ENCODE data around the gene CDH23.

The CDH23 gene

GRCh38 chr10:71831646-71832552 is 435.2 kb downstream of the CDH23 start:
- Mint-ChIP-seq H3K4me3 (no peak overlapping the region), H3K27ac (no peak overlapping the region), H3K4me1 (ENCODE audit: low read depth) (peaks cover 9% of the 10 kb centered on the region), H3K27me3 (ENCODE audit: low read depth) (no peaks in the 10 kb centered on the region), H3K9me3 (no peaks in the 10 kb centered on the region), H3K36me3 (ENCODE audit: low read depth) (peaks cover 26% of the 10 kb centered on the region)

DNA sequence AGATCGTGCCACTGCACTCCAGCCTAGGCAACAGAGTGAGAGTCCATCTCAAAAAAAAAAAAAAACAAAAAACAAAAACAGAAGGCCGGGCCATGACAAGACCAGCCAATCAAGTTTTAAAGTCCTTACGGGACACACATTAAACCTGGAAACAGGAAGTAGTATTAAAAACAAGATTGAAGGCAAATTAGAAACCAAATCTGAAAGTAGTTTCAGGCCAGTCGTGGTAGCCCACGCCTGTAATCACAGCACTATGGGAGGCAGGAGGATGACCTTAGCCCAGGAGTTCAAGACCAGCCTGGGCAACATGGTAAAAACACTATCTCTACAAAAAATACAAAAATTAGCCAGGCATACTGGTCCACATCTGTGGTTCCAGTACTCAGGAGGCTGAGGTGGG is 436.2 kb downstream of the CDH23 start:
- Mint-ChIP-seq H3K9me3 (no peaks in the 10 kb centered on the region), H3K36me3 (ENCODE audit: low read depth) (peaks cover 23% of the 10 kb centered on the region), H3K27ac (no peak overlapping the region), H3K27me3 (ENCODE audit: low read depth) (no peaks in the 10 kb centered on the region), H3K4me1 (ENCODE audit: low read depth) (peaks cover 14% of the 10 kb centered on the region), H3K4me3 (no peak overlapping the region)

DNA sequence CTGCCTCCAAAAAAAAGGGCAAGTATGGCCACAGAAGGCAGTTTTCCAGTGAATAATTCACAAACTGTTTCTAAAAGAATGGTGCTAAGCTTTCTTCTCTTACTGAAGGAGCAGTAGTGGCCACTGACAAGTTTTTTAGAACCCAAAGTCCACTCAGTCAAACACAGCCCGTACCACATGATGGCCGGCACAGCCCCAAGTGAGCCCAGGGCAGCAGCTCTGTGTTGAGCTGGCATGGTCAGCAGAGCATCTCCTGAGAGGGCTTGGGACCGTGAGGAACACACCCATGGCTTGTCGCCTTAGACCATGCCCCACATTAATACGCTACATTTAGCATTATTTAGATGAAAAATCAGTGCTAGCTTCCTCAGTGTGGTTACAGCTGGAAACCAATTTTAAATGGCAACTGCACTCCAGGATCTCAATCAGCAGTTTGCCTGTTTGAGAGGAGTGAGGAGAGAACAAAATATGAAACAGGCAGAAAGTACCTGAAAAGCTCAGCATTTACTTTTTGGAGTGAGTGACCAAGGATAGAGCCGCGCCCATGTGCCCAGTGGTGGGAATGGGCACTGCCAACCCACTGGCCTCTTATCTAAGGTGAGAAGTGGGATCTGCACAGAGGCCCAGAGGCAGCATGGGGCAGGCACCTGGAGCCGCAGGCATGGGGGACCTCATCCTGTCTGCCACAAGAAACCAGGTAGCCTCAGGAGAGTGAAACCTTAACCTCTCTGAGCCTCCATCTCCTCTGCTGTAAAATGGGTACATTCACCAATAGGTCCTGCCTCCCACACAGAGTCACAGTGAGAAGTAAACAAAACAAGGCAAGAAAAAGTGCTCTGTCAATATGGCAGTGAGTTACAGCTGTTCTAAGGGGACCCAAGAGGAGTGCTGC is 437.0 kb downstream of the CDH23 start:
- H3K9me3 Mint-ChIP-seq, result no peaks in the 10 kb centered on the region
- no peaks in the 10 kb centered on the region for H3K27me3 Mint-ChIP-seq (ENCODE audit: low read depth)
- no peak overlapping the region for H3K27ac Mint-ChIP-seq
- no peak overlapping the region for H3K4me3 Mint-ChIP-seq
- H3K36me3 Mint-ChIP-seq (ENCODE audit: low read depth), result peaks cover 21% of the 10 kb centered on the region
- peaks cover 17% of the 10 kb centered on the region for H3K4me1 Mint-ChIP-seq (ENCODE audit: low read depth)

GRCh38 chr10:71834343-71834674 is 437.6 kb downstream of the CDH23 start:
- Mint-ChIP-seq H3K4me3 (no peak overlapping the region), H3K27ac (no peak overlapping the region), H3K36me3 (ENCODE audit: low read depth) (peaks cover 17% of the 10 kb centered on the region)

GRCh38 chr10:71835671-71836595 is 439.2 kb downstream of the CDH23 start:
- Mint-ChIP-seq H3K27me3 (ENCODE audit: low read depth) (no peaks in the 10 kb centered on the region), H3K27ac (no peak overlapping the region), H3K9me3 (no peaks in the 10 kb centered on the region), H3K4me3 (no peak overlapping the region), H3K4me1 (ENCODE audit: low read depth) (peaks cover 22% of the 10 kb centered on the region), H3K36me3 (ENCODE audit: low read depth) (peaks cover 7% of the 10 kb centered on the region)

More at GRCh38 chr10:71834343-71834674, 437.6 kb downstream of the CDH23 start:
- H3K9me3 Mint-ChIP-seq, result no peaks in the 10 kb centered on the region
- peaks cover 20% of the 10 kb centered on the region for H3K4me1 Mint-ChIP-seq (ENCODE audit: low read depth)
- H3K27me3 Mint-ChIP-seq (ENCODE audit: low read depth), result no peaks in the 10 kb centered on the region

DNA sequence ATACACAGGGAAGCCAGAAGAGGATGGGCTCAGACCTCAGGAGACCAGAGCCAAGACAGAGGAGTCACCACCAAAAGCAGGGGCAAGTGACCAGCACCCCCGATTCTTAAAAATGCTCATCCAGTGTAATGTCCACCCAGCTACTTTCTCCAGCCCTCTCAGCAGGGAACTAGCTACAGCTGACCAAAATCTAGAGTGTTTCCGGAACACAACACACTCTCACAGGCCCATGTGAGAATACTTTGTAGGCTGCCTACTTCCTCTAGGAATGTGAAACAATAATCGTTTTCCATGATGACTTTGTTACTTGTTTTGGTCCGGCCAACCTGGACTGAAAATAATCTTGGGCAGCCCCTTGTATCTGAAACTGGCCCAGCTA is 439.9 kb downstream of the CDH23 start:
- no peaks in the 10 kb centered on the region for H3K9me3 Mint-ChIP-seq
- no peaks in the 10 kb centered on the region for H3K27me3 Mint-ChIP-seq (ENCODE audit: low read depth)
- no peak overlapping the region for H3K4me3 Mint-ChIP-seq
- H3K36me3 Mint-ChIP-seq (ENCODE audit: low read depth), result peaks cover 4% of the 10 kb centered on the region
- H3K4me1 Mint-ChIP-seq (ENCODE audit: low read depth), result peaks cover 22% of the 10 kb centered on the region
- no peak overlapping the region for H3K27ac Mint-ChIP-seq

GRCh38 chr10:71837098-71837827 is 440.5 kb downstream of the CDH23 start:
- peaks cover 4% of the 10 kb centered on the region for H3K36me3 Mint-ChIP-seq (ENCODE audit: low read depth)
- H3K27me3 Mint-ChIP-seq (ENCODE audit: low read depth), result no peaks in the 10 kb centered on the region
- no peak overlapping the region for H3K4me3 Mint-ChIP-seq
- H3K9me3 Mint-ChIP-seq, result no peaks in the 10 kb centered on the region
- no peak overlapping the region for H3K27ac Mint-ChIP-seq
- H3K4me1 Mint-ChIP-seq (ENCODE audit: low read depth), result peaks cover 19% of the 10 kb centered on the region

DNA sequence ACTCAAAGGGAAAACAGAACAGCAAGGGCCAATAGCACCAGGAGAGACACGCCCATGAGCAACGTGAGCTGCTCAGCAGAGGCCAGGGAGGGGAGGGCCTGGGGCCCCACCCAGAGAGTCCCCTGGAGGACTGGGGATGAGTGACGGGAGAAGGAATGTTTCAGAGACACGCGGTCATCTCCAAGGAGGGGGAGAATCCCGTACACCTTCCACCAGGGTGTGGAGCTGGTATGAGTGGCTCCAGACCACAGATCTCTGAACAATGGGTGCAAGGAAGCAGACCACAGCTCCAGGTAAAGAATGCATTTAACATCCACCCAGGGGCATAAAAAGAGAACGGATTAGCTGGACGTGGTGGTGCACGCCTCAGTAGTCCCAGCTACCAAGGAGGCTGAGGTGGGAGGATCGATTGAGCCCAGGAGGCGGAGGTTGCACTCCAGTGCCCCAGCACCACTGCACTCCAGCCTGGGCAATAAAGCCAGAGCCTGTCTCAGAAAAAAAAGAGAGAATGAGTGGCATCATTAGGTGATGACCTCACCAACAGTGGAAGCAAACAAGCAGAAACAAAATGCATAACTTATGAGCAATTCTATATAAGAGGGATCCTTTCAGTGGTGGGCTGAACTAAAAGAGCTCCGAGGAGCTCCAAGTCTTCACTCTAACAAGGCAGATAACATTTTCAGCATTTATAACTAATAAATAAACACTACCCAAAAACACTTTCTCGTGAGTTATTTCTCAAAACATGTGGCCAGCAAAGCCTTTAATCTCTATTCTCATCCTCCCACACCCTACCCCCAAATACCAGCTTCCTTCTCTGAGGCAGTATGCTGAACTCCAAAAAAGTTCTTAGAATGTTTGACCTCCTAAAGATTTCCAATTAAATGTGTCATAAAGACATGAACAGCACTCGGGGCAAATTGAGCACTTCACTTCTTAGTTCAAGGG is 441.8 kb downstream of the CDH23 start:
- no peak overlapping the region for H3K27ac Mint-ChIP-seq
- peaks cover 4% of the 10 kb centered on the region for H3K36me3 Mint-ChIP-seq (ENCODE audit: low read depth)
- no peak overlapping the region for H3K4me3 Mint-ChIP-seq
- H3K27me3 Mint-ChIP-seq (ENCODE audit: low read depth), result no peaks in the 10 kb centered on the region
- peaks cover 22% of the 10 kb centered on the region for H3K4me1 Mint-ChIP-seq (ENCODE audit: low read depth)
- H3K9me3 Mint-ChIP-seq, result no peaks in the 10 kb centered on the region

DNA sequence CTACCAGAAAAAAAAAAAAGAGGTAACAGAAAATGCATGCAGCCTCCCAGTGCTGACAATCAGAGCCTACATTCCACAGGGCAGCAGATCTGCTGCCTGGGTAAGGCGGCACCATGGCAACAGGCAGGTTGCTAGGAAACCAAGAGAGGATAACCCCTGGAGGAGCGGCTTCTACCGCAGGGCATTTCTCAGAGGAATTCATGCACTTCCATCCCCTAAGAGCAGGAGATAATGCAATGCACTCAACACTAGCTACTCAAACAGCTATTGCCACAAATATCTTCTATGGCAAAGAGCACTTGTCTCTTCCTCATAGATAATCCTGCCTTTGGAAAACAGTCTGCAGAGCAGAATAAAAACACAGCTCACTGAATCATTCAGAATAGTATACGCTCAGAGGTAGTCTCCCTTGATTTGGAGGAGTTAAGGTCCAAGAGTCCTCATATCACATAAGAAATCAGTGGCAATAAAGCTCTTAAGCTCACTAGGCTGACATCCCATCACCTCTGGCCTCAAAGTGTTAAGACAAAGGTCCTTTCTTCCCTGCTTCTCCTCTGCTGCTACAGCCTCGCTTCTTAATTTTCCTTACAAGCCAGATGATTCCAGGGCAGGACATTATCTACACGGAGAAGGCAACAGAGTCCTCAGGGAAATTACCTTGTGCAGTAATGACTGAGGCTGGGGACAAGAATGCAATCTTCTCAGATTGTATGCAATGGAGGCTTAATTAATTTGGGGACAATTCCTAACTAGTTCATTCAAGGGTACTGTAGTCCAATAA is 443.6 kb downstream of the CDH23 start:
- Mint-ChIP-seq H3K27me3 (ENCODE audit: low read depth) (no peaks in the 10 kb centered on the region), H3K4me3 (no peak overlapping the region), H3K36me3 (ENCODE audit: low read depth) (no peaks in the 10 kb centered on the region), H3K9me3 (no peaks in the 10 kb centered on the region), H3K4me1 (ENCODE audit: low read depth) (peaks cover 27% of the 10 kb centered on the region), H3K27ac (no peak overlapping the region)

GRCh38 chr10:71840958-71841335 is 444.2 kb downstream of the CDH23 start:
- H3K4me3 Mint-ChIP-seq, result no peak overlapping the region
- H3K27ac Mint-ChIP-seq, result no peak overlapping the region
- no peaks in the 10 kb centered on the region for H3K27me3 Mint-ChIP-seq (ENCODE audit: low read depth)
- no peaks in the 10 kb centered on the region for H3K9me3 Mint-ChIP-seq
- no peaks in the 10 kb centered on the region for H3K36me3 Mint-ChIP-seq (ENCODE audit: low read depth)
- H3K4me1 Mint-ChIP-seq (ENCODE audit: low read depth), result peaks cover 27% of the 10 kb centered on the region

GRCh38 chr10:71842422-71842821 is 445.7 kb downstream of the CDH23 start:
- H3K27me3 Mint-ChIP-seq (ENCODE audit: low read depth), result no peaks in the 10 kb centered on the region
- H3K36me3 Mint-ChIP-seq (ENCODE audit: low read depth), result peaks cover 3% of the 10 kb centered on the region
- H3K4me3 Mint-ChIP-seq, result no peak overlapping the region
- no peak overlapping the region for H3K27ac Mint-ChIP-seq
- peaks cover 23% of the 10 kb centered on the region for H3K4me1 Mint-ChIP-seq (ENCODE audit: low read depth)
- H3K9me3 Mint-ChIP-seq, result no peaks in the 10 kb centered on the region

DNA sequence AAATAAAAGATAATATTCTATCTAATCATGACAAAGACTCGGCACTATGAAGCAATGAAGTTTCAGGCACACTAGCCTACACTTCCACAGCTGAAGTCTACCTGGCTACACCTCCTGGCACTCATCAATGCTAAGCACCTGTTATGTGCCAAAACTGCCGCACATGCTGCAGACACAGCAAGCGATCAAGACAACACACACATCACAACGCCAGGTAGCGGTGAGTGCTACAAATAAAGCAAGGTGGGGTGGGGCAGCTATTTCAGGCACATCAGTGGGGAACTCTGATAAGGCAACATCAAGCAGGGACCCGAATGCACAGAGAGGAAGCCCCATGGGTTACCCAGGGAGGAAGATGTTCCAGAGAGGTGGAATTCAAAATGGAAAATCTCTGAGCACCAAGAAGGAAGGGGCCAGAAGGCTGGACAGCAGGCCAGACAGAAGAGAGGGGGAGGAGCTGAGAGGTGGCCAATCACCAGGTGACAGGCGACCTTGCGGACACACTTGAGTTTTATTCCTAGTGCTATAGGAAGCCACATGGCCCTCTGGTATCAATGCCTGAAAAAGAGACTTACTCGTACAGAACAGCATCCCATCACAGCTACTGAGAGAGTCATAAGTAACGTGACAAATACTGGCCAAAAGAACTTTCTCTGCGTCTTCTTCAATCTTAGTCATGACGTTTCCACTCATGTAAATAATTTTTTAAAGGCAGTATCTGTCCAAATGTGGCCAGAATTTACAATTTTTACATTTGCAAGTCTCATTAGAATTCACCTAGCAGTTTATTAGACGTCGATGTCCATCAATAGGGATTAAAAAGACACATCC is 446.4 kb downstream of the CDH23 start:
- Mint-ChIP-seq H3K27me3 (ENCODE audit: low read depth) (no peaks in the 10 kb centered on the region), H3K4me3 (no peak overlapping the region), H3K36me3 (ENCODE audit: low read depth) (peaks cover 3% of the 10 kb centered on the region), H3K9me3 (no peaks in the 10 kb centered on the region), H3K4me1 (ENCODE audit: low read depth) (peaks cover 26% of the 10 kb centered on the region), H3K27ac (no peak overlapping the region)

All from T-helper 1 cell treated with Interleukin-12 subunit alpha and Interleukin-12 subunit beta and Interleukin-4 antibody, amounts not matched to agents 30 μg/mL and 1 μg/mL, for 36 hours (primary cell).